GM21390 (cell line): ENCODE measurements around the gene PODXL2.
"Not testable (repeated sequence)": the region's sequence is repeated elsewhere in the genome, so short reads cannot be mapped to it uniquely, and the experiment has no call there.

Source experiments
- ATAC-seq: cut with Tn5 transposase; IDR thresholded peaks from one replicate; pipeline ENCODE4 v1.9.1; 2021; ENCODE audit not compliant: unreplicated experiment

The PODXL2 gene

DNA sequence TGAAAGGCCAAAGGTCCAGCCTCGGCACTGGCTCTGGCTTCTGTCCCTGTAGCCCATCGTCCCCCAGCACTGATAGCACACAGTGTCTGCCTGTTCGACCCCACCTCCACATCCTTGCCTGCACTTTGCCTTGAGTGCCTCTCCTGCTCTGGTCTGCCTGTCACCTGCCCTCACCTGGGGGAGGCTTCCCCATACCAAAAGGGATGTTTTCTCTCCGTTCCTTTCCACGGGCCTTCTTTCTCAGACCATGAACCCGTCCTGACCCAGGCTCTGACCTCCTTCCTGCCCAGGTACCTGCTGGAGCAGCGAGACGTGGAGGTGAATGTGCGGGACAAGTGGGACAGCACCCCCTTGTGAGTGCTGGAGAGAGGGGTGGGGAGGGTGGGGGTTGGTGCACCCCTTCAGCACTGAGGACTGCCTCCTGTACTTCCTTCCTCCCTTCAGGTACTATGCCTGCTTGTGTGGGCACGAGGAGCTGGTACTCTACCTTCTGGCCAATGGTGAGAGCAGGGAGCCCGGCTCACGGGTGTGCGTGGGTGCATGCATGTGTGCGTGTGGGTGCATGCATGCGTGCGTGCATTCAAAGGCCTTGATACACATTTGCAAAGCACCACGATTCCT, 45.2 kb downstream of the PODXL2 start:
- no peak for ATAC-seq

DNA sequence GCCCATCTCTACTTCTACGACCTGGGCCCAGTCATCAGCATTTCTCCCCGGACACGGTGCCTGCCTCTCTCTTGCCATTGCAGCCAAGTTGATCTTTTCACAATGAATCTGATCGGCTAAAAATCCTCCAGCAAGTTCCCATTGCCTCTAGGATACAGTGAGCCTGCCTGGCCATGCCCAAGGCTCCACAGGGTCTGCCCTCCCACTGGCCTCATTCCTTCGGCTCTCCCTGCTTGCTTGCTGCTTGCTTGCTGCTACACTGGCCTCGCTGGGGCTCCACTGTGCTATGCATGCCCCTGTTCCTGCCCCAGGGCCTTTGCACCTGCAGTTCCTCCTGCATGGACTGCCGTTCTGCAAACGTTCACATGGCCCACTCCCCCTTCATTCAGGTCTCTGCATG, 45.8 kb downstream of the PODXL2 start:
- no peak for ATAC-seq

- ATAC-seq: no peak
Measured at GRCh38 chr3:127675651-127676391, 46.8 kb downstream of the PODXL2 start.

- no peak for ATAC-seq
Measured at GRCh38 chr3:127676456-127676855, 47.5 kb downstream of the PODXL2 start.

- no peak for ATAC-seq
Measured at GRCh38 chr3:127676921-127677351, 48.0 kb downstream of the PODXL2 start.

- no peak for ATAC-seq
Measured at GRCh38 chr3:127677541-127678314, 48.7 kb downstream of the PODXL2 start.

- ATAC-seq: no peak
Measured at GRCh38 chr3:127678315-127678599, 49.3 kb downstream of the PODXL2 start.

GRCh38 chr3:127678611-127679533, 49.9 kb downstream of the PODXL2 start:
- no peak for ATAC-seq

DNA sequence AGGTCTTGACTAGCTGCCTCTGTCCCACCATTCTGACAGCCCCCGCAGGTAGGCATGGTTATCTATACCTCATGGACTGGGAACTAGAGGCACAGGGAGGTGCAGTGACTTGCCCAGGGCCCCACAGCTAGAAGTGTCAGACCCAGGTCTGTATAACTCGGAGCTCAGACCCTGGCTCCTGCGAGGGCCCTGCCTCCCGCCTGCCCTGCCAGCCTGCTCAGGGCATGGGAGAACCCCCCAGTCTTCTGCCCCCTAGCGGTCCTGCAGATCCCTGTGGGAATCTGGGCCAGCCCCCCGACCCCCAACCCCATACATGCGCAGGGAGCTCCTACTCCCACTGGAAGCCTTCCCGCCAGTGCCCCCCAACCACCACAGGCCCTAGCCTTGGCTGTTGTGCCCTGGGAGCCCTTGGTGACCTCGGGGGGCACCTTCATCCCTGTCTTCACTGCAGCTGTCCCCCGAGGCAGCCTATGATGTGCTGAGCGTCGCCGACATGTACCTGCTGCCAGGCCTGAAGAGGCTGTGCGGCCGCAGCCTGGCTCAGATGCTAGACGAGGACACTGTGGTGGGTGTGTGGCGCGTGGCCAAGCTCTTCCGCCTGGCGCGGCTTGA, 50.7 kb downstream of the PODXL2 start:
- ATAC-seq: no peak

GRCh38 chr3:127680146-127680661, 51.2 kb downstream of the PODXL2 start:
- ATAC-seq: no peak

GRCh38 chr3:127680798-127681221, 51.8 kb downstream of the PODXL2 start:
- no peak for ATAC-seq

DNA sequence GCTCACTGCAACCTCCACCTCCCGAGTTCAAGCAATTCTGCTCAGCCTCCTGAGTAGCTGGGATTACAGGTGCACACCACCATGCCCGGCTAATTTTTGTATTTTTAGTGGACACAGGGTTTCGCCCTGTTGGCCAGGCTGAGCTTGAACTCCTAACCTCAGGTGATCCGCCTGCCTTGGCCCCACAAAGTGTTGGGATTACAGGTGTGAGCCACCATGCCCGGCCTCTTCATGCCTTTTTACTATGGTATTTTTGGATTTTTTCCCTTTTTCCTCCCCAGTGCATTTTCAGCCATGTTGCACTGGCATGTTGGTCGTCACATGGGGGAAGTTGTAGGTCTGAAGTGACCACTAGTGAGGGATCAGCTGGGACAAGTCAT, 53.2 kb downstream of the PODXL2 start:
- ATAC-seq: not testable (repeated sequence)

GRCh38 chr3:127682561-127682960, 53.6 kb downstream of the PODXL2 start:
- ATAC-seq: no peak

DNA sequence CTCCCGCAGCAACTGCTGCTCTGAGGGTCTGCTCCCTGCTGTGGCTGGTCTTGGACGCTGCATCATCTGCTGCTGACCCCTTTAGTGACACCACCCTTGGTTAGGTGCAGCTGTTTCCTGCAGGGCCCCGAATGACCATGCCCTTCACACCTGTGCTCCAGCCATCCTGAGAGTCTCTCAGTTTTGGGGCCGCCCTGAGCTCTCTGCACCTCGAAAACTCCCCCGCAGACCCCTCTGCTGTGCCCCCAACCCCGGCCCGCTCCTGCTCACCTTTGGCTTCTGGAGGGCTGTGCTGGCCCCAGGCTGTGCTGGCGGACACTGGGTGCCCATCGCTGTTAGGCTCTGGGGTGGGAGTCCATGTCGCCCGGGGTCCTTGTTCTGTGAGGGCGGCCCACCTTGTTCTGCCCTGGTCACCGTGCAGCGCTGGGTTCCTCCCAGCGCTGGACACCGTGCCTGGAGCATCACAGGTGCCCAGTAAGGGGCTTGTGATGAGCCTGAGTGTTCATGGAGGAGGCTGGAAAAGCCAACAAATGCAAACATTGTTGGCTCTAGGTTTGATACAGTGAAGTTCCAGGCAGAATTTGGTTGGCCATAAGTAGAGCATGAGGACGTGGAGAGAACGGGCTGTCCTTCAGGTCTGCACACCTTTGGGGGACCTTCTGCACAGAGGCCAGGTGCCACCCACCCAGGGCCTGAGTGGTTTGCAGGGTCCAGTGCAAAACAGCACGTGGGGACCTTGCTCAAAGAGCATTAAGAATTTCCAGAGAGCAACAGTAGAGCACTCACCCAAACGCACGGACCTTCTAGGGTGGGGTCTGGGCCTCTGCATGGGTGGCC, 56.1 kb downstream of the PODXL2 start:
- ATAC-seq: no peak

GRCh38 chr3:127685708-127686511, 56.9 kb downstream of the PODXL2 start:
- no peak for ATAC-seq

- no peak for ATAC-seq
Measured at GRCh38 chr3:127686512-127686894, 57.5 kb downstream of the PODXL2 start.

GRCh38 chr3:127687228-127687737, 58.3 kb downstream of the PODXL2 start:
- ATAC-seq: no peak

DNA sequence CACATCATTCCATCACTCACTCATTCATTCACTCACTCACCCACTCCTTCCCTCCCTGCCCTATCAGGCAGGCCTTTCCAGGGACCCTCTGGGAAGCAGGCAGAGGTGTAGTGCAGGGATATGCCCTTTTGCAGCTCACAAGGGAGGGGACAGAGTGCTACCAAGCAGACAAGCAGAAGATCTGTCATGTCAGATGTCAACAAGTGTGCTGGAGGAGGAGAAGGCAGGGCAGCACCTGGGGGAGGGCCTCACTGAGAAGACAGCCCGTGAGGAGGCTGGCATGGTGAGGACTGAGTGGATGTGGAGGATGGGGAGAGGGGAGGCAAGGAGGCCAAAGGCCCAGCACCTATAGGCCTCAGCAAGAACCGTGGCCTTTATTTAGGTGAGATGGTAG, 59.0 kb downstream of the PODXL2 start:
- no peak for ATAC-seq
